Colonic mucosa (tissue), 4 donors: ENCODE measurements around the gene RAD51B. TPM values are rescaled to one million over a fixed set of nuclear protein-coding genes. Genes with fewer than 3 reads are reported as not detected.
A peak's percentile ranks its signal among the peaks of the same experiment; 100 is the strongest.

Source experiments
- DNase-seq: peaks from one replicate; pipeline ENCODE4 v3.0.0-alpha.2; 2020
- H3K27ac ChIP-seq: fragments of 200-600 bp; one replicate; pipeline ENCODE4 v1.8.0; 2021
- H3K27me3 ChIP-seq: fragments of 200-600 bp; one replicate; pipeline ENCODE4 v1.8.0; 2021
- H3K36me3 ChIP-seq: fragments of 200-600 bp; one replicate; pipeline ENCODE4 v1.8.0; 2021
- H3K4me1 ChIP-seq: fragments of 200-600 bp; one replicate; pipeline ENCODE4 v1.8.0; 2021; ENCODE audit warnings: mild to moderate bottlenecking
- H3K4me3 ChIP-seq: fragments of 200-600 bp; one replicate; pipeline ENCODE4 v1.8.0; 2021
- H3K9ac ChIP-seq, 2 donors: one replicate each; pipeline ENCODE4 v1.7.0; 2013; ENCODE audit warnings: control low read depth in 2 of 2, low read depth in 2 of 2, low read length in 2 of 2
- H3K9me3 ChIP-seq: fragments of 200-600 bp; one replicate; pipeline ENCODE4 v1.8.0; 2021
- intact Hi-C: fragments of 100-400 bp; cut with DNase I; formaldehyde crosslinking; loops from one replicate; pipeline ENCODE4 v1.14.1; 2022
- total RNA-seq, 2 donors: library from RNA; stranded (reverse); fragmentation: NEBNext Ultra II Directional in 1 of 2; extraction: Animal tissue kit (Norgen Biotek cat#: 25700) in 1 of 2; gene quantifications; one replicate each; pipeline ENCODE4 v1.2.1, GENCODE V29; 2021
- TF ChIP-seq, protein P1 (sequence below): fragments of 200-600 bp; IDR thresholded peaks from one replicate; pipeline ENCODE4 v1.8.0; 2022; ENCODE audit warnings: antibody characterized with exemption, mild to moderate bottlenecking
- donor health status: healthy.
- donor health status: DM: no; HTN: no; CAD: no.
- donor health status: DM: no; HTN: no; CAD: no.

Gene RAD51B
- total RNA-seq, 2 donors from 2014 or later: 12.7 to 22.0 TPM

GRCh38 chr14:68509188-68509983, 689.8 kb downstream of the RAD51B start:
- TF ChIP-seq, protein P1, sequence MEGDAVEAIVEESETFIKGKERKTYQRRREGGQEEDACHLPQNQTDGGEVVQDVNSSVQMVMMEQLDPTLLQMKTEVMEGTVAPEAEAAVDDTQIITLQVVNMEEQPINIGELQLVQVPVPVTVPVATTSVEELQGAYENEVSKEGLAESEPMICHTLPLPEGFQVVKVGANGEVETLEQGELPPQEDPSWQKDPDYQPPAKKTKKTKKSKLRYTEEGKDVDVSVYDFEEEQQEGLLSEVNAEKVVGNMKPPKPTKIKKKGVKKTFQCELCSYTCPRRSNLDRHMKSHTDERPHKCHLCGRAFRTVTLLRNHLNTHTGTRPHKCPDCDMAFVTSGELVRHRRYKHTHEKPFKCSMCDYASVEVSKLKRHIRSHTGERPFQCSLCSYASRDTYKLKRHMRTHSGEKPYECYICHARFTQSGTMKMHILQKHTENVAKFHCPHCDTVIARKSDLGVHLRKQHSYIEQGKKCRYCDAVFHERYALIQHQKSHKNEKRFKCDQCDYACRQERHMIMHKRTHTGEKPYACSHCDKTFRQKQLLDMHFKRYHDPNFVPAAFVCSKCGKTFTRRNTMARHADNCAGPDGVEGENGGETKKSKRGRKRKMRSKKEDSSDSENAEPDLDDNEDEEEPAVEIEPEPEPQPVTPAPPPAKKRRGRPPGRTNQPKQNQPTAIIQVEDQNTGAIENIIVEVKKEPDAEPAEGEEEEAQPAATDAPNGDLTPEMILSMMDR: no peak

GRCh38 chr14:68510201-68511128, 690.9 kb downstream of the RAD51B start:
- Histone ChIP-seq H3K4me3 (no peak overlapping the region), H3K27me3 (no peaks in the 10 kb centered on the region), H3K9ac (peak overlapping the region in 1 of 2 donors; percentile 43), H3K36me3 (no peaks in the 10 kb centered on the region), H3K27ac (peak overlapping the region; percentile 46), H3K4me1 (no peaks in the 10 kb centered on the region), H3K9me3 (no peaks in the 10 kb centered on the region)
- TF ChIP-seq, protein P1: no peak
- intact Hi-C loops: no loop called here
- no peak for DNase-seq

More at GRCh38 chr14:68509188-68509983, 689.8 kb downstream of the RAD51B start:
- intact Hi-C loops: loop anchor here (10.0 kb wide), 1 partner anchor 605 kb away; no protein-coding TSS in a partner anchor
- no peak for DNase-seq
- Histone ChIP-seq H3K27me3 (no peaks in the 10 kb centered on the region), H3K9me3 (no peaks in the 10 kb centered on the region), H3K27ac (no peak overlapping the region), H3K9ac (no peak overlapping the region), H3K4me3 (no peak overlapping the region), H3K36me3 (no peaks in the 10 kb centered on the region), H3K4me1 (no peaks in the 10 kb centered on the region)

GRCh38 chr14:68511129-68512047, 691.8 kb downstream of the RAD51B start:
- Histone ChIP-seq H3K4me1 (no peaks in the 10 kb centered on the region), H3K27me3 (no peaks in the 10 kb centered on the region), H3K4me3 (no peak overlapping the region), H3K27ac (peak overlapping the region; percentile 46), H3K9me3 (no peaks in the 10 kb centered on the region), H3K9ac (peak overlapping the region in 1 of 2 donors; percentile 43), H3K36me3 (no peaks in the 10 kb centered on the region)
- DNase-seq: no peak
- intact Hi-C loops: no loop called here
- TF ChIP-seq, protein P1: no peak

DNA sequence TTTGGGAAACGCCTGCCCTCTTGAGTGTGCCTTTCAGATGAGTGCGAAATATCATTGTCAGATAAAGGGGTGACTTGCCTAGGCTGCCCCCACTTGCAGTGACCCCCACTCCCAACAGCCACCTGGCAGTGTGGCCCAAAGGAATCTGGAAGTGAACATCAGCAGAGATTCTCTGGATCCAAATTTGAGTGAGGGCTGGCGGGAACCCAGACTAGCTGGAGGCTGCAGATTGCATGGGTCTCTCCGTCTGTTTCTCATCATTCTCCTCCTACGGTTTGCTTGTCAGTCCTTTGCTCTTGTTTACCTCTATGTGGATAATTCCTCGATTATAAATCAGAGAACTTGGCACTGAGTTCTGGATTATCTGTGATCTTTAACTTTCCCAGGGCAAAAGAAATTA, 692.5 kb downstream of the RAD51B start:
- Histone ChIP-seq H3K27me3 (no peaks in the 10 kb centered on the region), H3K9me3 (no peaks in the 10 kb centered on the region), H3K9ac (no peak overlapping the region), H3K36me3 (no peaks in the 10 kb centered on the region), H3K27ac (no peak overlapping the region), H3K4me3 (no peak overlapping the region), H3K4me1 (no peaks in the 10 kb centered on the region)
- DNase-seq: no peak
- TF ChIP-seq, protein P1: no peak
- intact Hi-C loops: no loop called here
